Mesangial cell (primary cell): ENCODE results near the gene RNF39. TPM values are rescaled to one million over a fixed set of nuclear protein-coding genes. Genes with fewer than 3 reads are reported as not detected.

ENCODE experiments used
- total RNA-seq: library from RNA; depleted of rRNA; stranded (reverse); fragments of >200 nt; gene quantifications from 2 replicates; pipeline ENCODE4 v1.2.3, GENCODE V29; 2015

The RNF39 gene, protein sequence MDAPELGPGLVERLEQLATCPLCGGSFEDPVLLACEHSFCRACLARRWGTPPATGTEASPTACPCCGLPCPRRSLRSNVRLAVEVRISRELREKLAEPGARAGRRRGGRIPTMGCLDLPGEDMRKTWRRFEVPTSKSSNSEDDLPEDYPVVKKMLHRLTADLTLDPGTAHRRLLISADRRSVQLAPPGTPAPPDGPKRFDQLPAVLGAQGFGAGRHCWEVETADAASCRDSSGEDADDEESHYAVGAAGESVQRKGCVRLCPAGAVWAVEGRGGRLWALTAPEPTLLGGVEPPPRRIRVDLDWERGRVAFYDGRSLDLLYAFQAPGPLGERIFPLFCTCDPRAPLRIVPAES
- total RNA-seq, result not detected in 2 replicates

DNA sequence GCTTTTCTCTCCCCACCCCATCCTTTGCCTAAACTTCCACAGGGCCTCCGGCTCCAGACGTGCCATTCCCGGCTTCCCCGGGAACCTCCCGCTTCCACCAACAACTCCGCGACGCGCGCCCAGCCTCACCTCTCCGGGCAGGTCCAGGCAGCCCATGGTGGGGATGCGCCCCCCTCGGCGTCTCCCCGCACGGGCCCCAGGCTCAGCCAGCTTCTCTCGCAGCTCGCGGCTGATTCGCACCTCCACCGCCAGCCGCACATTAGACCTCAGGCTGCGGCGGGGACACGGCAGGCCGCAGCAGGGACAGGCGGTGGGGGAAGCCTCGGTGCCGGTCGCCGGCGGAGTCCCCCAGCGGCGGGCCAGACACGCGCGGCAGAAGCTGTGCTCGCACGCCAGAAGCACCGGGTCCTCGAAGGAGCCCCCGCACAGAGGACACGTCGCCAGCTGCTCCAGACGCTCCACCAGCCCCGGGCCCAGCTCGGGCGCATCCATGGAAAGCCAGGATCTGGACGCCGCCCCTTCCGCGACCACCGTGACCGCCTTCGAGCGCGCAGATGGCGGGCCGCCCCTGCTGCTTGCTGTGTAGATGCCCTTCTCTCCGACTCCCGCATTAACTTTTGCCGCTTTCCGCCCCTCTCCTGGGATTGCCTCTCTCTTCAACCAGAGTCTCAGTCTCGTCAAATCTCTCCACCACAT lies at the start of gene RNF39:
RNF39 (minus strand) TSS at position 676 of the 696 bp plus-strand sequence; CDS start at position 492, 184 bp downstream.

DNA sequence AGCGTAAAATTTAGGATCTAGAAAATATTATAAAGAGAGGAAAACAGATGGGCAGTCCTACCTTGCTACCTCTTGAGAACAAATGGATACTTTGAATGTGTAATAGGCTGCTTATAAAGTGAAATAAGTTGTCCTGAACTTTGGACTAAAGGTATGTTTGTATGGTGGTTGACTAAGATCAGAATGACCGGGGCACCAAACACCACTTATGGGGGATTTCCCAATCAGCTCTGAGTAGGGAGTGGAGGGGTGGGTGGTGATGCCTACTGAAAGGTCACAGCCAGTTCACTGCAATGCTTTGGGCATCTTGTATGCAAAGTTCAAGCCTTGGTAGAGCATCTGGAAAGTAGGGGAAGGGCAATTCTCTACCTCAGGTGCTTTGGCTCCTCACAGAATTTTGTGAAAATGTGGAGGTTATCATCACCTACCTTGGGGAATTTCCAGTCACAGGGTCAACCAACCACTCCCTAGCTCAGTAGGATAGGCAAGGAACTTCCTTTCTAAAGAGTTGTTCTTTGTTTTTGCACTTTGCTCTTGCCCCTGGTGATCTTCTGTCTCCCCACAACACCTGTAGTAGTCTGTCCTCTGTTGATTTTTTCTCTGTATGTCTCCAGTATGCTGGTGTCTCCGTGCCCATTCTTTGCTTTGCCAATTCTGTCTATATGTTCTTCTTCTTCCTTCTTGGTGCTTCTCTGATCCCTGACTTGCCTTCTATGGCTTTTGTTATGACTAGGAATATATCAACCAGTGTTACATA lies 37.6 kb upstream of the RNF39 start, which contains the start of gene TRIM31:
TRIM31 (minus strand) TSS at position 88 of the 757 bp plus-strand sequence. CDS start 285 bp downstream, outside the sequence.

DNA sequence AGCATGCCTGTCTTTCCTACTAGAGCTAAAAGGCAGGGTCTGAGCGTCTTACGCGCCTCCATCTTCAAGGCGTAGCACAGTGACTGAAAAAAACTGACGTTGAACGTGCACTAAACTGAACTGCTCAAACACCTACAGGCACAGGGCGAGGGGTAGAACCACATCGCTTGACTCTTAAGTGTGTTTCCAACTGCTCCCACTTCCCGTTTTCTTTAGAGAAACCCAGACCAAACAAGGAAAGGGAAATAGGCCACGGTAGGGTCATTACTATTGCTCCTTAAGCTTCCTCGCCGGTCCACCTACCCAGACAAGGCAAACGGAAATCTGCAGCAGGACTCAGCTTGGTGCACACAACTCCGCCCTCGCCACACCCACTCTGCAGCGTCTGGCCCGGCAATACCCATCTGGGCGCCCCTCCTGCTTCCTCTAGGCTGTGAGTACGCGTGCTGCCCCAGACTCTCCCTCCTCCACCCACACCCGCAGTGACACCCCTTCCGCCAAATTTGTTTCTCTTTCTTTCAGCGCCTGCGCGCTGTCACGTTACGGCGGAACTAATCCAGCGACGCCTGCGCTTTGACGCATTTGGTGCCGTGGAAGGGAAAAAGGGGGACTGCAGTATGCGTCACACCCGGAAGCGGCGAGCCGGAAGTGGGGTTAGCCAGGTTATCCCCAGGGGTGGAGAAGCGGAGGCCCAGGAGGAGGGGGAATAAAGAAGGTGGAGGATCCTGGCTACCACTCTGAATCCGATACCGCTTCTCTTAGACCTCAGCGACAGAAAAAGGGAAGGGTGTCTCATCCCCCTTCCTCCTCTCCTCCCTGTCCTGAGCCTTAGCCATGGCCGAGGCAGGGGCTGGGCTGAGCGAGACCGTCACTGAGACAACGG lies 8.8 kb downstream of the RNF39 start, which contains the start of gene PPP1R11:
PPP1R11 (plus strand) TSS at position 622 of the 883 bp plus-strand sequence; CDS start at position 835, 213 bp downstream.

DNA sequence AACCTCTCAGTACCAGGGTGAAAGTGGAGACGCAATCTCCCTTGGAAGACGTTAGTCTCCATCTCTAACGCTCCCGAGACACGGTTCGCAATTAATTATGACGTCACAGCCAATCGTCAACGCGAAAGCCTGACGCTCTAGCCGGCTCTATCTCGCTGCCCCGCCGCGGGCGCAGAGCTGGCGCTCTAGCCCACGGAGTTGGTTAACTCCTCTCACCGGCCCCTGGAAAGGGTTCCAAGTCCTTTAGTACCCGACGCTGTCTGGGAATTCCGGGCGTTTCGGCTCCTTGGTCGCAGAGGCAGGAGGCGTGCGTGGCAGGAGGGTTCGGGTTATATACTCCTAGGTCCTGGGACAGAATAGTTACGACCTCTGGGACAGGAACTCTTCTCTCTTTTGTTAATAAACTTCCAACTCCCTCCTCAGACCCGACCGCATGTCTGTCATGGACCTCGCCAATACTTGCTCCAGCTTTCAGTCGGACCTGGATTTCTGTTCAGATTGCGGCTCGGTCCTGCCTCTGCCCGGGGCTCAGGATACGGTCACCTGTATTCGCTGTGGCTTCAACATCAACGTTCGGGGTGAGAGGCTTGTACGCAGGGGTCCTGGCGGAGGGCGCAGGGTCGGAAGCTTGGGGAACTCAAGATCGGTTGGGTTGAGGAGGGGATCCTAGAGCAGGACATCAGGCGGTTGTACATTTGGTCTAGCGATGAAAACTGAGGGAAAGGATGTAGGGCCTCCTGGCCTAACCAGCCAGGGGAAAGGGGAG lies 14.3 kb downstream of the RNF39 start, which contains the start of gene POLR1H:
POLR1H (plus strand) TSS at position 174 of the 766 bp plus-strand sequence; CDS start at position 434, 260 bp downstream.

Other genes with a start within 250 kb of the RNF39 start
- not detected in 2 replicates for gene HLA-G, start 247.9 kb downstream of the RNF39 start, total RNA-seq
- 466 and 502 TPM in 2 replicates for gene HLA-A, start 133.2 kb downstream of the RNF39 start, total RNA-seq
- gene POLR1H, start 14.5 kb downstream of the RNF39 start, total RNA-seq, result 21.7 and 25.6 TPM in 2 replicates
- gene PPP1R11, start 8.6 kb downstream of the RNF39 start, total RNA-seq, result 35.2 and 38.1 TPM in 2 replicates
- not detected in 2 replicates for gene TRIM31, start 37.3 kb upstream of the RNF39 start, total RNA-seq
- not detected in 2 replicates for gene TRIM40, start 60.4 kb upstream of the RNF39 start, total RNA-seq
- not detected in 2 replicates for gene TRIM10, start 85.4 kb upstream of the RNF39 start, total RNA-seq
- not detected in 2 replicates for gene TRIM15, start 87.8 kb upstream of the RNF39 start, total RNA-seq
- gene TRIM26, start 137.6 kb upstream of the RNF39 start, total RNA-seq, result 23.5 and 27.5 TPM in 2 replicates